SU-DHL-6 (cell line): ENCODE measurements around the gene ALG11.

Experiments
- H2AFZ ChIP-seq: fragments of 200-600 bp; sonication (generic); 2 replicates; pipeline ENCODE4 v1.6.1; 2014; ENCODE audit warnings: low read depth, mild to moderate bottlenecking, moderate library complexity, mixed read lengths, antibody characterized with exemption, low read length; ENCODE audit not compliant: severe bottlenecking
- H3F3A ChIP-seq: fragments of 200-600 bp; shearing (Covaris generic); 2 replicates; pipeline ENCODE4 v1.6.0; 2016; ENCODE audit warnings: antibody characterized with exemption, mild to moderate bottlenecking; ENCODE audit not compliant: insufficient read depth
- H3K27ac ChIP-seq: fragments of 200-600 bp; sonication (generic); 2 replicates; pipeline ENCODE4 v1.5.1; 2016; ENCODE audit warnings: low read depth, mild to moderate bottlenecking, low read length, moderate library complexity, mixed read lengths
- H3K27me3 ChIP-seq: fragments of 200-600 bp; sonication (generic), shearing (Covaris generic); 2 replicates; pipeline ENCODE4 v1.6.0; 2014; ENCODE audit warnings: mild to moderate bottlenecking, low read length
- H3K36me3 ChIP-seq: fragments of 200-600 bp; sonication (generic); 2 replicates; pipeline ENCODE4 v1.6.1; 2014; ENCODE audit warnings: mild to moderate bottlenecking, low read length, mixed read lengths
- H3K4me2 ChIP-seq: fragments of 300-600, 200-600 bp; shearing (Covaris generic), sonication (generic); 2 replicates; pipeline ENCODE4 v1.6.0; 2014; ENCODE audit warnings: low read length, low read depth, mild to moderate bottlenecking; ENCODE audit not compliant: poor library complexity, severe bottlenecking
- H3K4me3 ChIP-seq: fragments of 200-600 bp; sonication (generic); 2 replicates; pipeline ENCODE4 v1.5.1; 2014; ENCODE audit warnings: antibody characterized with exemption, low read length, mild to moderate bottlenecking, mixed read lengths; ENCODE audit not compliant: insufficient read depth, poor library complexity, severe bottlenecking
- H3K79me2 ChIP-seq: fragments of 200-600 bp; sonication (generic); 2 replicates; pipeline ENCODE4 v1.6.1; 2014; ENCODE audit warnings: mild to moderate bottlenecking, low read length, moderate library complexity; ENCODE audit not compliant: insufficient read depth
- H3K9ac ChIP-seq: fragments of 200-600 bp; sonication (generic); 2 replicates; pipeline ENCODE4 v1.7.0; 2014; ENCODE audit warnings: mild to moderate bottlenecking, low read length
- H3K9me2 ChIP-seq: fragments of 200-600 bp; sonication (generic); replicated peaks from 2 replicates; pipeline ENCODE4 v1.6.1; 2014; ENCODE audit warnings: low read length; ENCODE audit not compliant: insufficient read depth
- H3K9me3 ChIP-seq: fragments of 200-600 bp; sonication (generic); 2 replicates; pipeline ENCODE4 v1.6.1; 2014; ENCODE audit warnings: low read length, mixed read lengths; ENCODE audit not compliant: insufficient read depth
- H4K20me1 ChIP-seq: fragments of 200-600 bp; sonication (generic); 2 replicates; pipeline ENCODE4 v1.6.1; 2014; ENCODE audit warnings: low read depth, mild to moderate bottlenecking, antibody characterized with exemption, low read length, moderate library complexity, mixed read lengths
- EZH2phosphoT487 ChIP-seq: fragments of 200-600 bp; sonication (generic), shearing (Covaris generic); conservative IDR thresholded peaks from 2 replicates; pipeline ENCODE4 v1.6.1; 2018; ENCODE audit warnings: mild to moderate bottlenecking, antibody characterized with exemption, low read length, moderate library complexity, mixed read lengths
- TF ChIP-seq, protein P1 (sequence below): fragments of 200-600 bp; sonication (generic); IDR thresholded peaks from one replicate; pipeline ENCODE4 v1.5.1; 2017; ENCODE audit warnings: antibody characterized with exemption, mild to moderate bottlenecking, low read length, moderate library complexity; ENCODE audit not compliant: insufficient read depth, poor library complexity, severe bottlenecking

The ALG11 gene, protein sequence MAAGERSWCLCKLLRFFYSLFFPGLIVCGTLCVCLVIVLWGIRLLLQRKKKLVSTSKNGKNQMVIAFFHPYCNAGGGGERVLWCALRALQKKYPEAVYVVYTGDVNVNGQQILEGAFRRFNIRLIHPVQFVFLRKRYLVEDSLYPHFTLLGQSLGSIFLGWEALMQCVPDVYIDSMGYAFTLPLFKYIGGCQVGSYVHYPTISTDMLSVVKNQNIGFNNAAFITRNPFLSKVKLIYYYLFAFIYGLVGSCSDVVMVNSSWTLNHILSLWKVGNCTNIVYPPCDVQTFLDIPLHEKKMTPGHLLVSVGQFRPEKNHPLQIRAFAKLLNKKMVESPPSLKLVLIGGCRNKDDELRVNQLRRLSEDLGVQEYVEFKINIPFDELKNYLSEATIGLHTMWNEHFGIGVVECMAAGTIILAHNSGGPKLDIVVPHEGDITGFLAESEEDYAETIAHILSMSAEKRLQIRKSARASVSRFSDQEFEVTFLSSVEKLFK

DNA sequence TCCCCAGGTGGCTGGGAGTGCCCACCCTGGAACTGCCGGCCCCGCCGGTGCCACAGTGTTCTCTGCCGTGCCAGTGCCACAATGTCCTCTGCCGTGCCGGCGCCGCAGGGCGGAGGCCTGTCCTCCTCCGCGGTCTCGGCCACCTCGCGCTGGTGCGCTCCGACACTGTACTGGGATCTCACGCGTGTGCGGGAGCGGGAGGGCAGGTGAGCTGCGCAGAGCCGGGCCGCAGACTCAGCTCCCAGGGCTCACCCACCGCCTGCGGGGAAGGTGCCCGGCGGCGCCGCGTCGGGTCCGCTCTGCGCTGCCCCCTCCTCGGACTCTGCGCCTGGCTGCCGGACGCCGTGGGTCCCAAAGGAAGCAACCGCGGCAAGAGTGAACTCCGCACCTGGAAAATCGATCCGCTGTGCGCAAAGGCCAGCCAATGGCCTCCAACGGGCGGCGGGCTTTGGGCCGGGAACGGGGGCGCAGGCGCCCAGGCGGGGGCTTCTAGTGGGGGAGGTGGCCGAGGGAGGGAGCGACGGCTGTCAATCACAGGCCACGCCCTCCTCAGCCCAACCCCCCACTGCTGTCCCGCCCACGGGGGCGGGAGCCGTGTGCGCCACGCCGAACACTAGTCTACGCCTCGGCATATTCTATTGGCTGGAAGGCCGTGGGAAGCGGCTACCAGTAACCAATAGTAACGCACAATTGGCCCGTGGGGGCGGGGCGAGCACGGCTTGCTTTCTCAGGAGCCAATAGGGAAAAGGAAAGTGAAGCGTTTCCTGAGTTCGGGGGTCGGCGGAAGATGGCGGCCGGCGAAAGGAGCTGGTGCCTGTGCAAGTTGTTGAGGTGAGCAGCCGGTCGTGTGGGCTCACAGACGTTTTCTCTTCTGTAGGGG lies at the start of gene ALG11:
Gene ALG11, plus strand, starts transcription at position 767 of the 880 bp plus-strand sequence. Its CDS starts 21 bp downstream, at position 788.
- Histone ChIP-seq H4K20me1 (no peaks in the 10 kb centered on the region), H3K27ac (no peak within 1 kb of the TSS), H3K9me2 (no peaks in the 10 kb centered on the region), H3K9me3 (no peaks in the 10 kb centered on the region), H3K79me2 (peaks cover 43% of the 10 kb centered on the region), H3F3A (no peaks in the 10 kb centered on the region), H3K4me3 (peak within 1 kb of the TSS; percentile 100), H2AFZ (peak within 1 kb of the TSS; percentile 96), H3K27me3 (no peaks in the 10 kb centered on the region), H3K9ac (peak within 1 kb of the TSS; percentile 87), H3K4me2 (peak within 1 kb of the TSS; percentile 99), H3K36me3 (no peaks in the 10 kb centered on the region)
- TF ChIP-seq EZH2phosphoT487 = 0 out of 2 replicates have a peak, but pooled peaks have one; percentile 15
- TF ChIP-seq, protein P1, sequence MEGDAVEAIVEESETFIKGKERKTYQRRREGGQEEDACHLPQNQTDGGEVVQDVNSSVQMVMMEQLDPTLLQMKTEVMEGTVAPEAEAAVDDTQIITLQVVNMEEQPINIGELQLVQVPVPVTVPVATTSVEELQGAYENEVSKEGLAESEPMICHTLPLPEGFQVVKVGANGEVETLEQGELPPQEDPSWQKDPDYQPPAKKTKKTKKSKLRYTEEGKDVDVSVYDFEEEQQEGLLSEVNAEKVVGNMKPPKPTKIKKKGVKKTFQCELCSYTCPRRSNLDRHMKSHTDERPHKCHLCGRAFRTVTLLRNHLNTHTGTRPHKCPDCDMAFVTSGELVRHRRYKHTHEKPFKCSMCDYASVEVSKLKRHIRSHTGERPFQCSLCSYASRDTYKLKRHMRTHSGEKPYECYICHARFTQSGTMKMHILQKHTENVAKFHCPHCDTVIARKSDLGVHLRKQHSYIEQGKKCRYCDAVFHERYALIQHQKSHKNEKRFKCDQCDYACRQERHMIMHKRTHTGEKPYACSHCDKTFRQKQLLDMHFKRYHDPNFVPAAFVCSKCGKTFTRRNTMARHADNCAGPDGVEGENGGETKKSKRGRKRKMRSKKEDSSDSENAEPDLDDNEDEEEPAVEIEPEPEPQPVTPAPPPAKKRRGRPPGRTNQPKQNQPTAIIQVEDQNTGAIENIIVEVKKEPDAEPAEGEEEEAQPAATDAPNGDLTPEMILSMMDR = no peak

DNA sequence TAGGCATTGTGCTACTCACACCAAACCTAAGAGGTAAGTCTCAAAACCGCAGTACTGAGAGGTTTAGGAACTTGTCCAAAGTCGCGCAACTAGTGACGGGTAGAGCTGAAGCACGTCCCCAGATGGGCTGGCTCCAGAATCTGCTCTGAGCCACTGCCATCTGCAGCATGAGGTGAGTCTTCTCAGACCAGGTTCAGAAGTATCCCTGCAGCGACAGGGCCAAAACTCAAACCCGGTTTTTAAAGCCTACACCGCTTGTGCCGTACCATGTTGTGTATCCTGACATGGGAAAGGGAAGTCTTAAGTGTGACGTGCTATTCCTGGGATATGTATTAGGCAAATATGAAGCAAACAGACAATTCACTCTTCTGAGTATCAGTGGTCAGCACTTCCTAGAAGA lies 46.0 kb upstream of the ALG11 start:
- no peaks in the 10 kb centered on the region for H3K9me2 ChIP-seq
- H3K4me3 ChIP-seq = no peak overlapping the region
- H3K79me2 ChIP-seq = no peaks in the 10 kb centered on the region
- no peak overlapping the region for H3K9ac ChIP-seq
- H3K27me3 ChIP-seq = no peaks in the 10 kb centered on the region
- H4K20me1 ChIP-seq = no peaks in the 10 kb centered on the region
- H3K36me3 ChIP-seq = no peaks in the 10 kb centered on the region
- H3F3A ChIP-seq = no peaks in the 10 kb centered on the region
- H2AFZ ChIP-seq = no peak overlapping the region
- TF ChIP-seq, protein P1 = no peak
- TF ChIP-seq EZH2phosphoT487 = no peak
- H3K27ac ChIP-seq = no peak overlapping the region
- H3K9me3 ChIP-seq = no peaks in the 10 kb centered on the region
- H3K4me2 ChIP-seq = no peak overlapping the region

DNA sequence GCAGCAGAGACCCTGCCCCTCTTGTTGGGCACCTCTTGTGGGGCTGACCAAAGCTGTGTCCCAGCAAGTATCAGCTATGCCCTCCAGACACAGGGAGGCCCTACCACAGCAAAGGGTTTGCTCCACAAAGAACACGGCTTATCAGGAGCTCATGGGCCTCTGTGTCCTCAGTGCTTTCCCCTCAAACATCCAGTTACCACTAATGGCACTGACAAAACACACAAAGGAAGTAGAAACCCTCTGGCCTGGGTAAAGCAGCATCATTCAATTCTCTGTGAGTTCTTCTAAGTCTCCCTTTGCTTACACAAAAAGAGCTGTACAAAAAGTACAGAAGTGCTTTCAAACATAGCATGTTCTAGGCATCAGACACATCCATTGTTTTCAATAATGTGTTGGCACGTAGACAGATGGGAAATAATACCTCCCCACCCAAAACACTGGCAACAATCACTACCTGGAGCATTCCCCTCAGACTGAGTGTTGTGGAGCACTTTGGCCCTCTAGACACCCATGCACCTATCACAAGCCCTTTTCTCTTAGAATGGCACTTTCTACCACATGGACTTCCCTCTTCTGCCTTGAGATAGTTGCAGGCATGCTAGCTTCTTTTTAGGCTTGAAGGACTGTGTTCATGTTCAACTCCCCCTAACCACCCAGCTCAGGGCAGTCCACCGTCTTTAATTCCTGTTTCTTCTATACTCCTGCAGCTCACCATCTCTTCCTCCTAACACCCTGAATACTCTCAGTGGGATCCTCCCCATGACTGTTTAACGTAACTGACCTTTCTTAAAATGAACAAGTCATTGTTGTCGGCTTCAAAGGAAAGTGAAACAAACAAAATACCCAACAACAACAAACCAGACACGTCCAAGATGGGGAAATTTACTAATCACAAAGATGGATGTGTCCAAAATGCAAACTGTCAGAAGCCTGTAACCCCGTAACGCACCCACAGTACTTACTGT lies 44.4 kb upstream of the ALG11 start:
- Histone ChIP-seq H3K4me3 (no peak overlapping the region), H3K9me2 (no peaks in the 10 kb centered on the region), H3K79me2 (no peaks in the 10 kb centered on the region), H3K9ac (no peak overlapping the region), H3K27me3 (no peaks in the 10 kb centered on the region), H3K9me3 (no peaks in the 10 kb centered on the region), H3K27ac (no peak overlapping the region), H2AFZ (no peak overlapping the region), H3F3A (no peaks in the 10 kb centered on the region), H4K20me1 (no peaks in the 10 kb centered on the region), H3K36me3 (no peaks in the 10 kb centered on the region), H3K4me2 (no peak overlapping the region)
- TF ChIP-seq, protein P1 = no peak
- no peak for TF ChIP-seq EZH2phosphoT487
